GM12874 (cell line): Measurements from ENCODE around the gene PHAX.

Experiments
- TF ChIP-seq, protein P1 (sequence below): IDR thresholded peaks from 2 replicates; pipeline ENCODE4 v1.5.1; 2011; ENCODE audit warnings: low read depth, mild to moderate bottlenecking, control low read depth, low read length, moderate library complexity; ENCODE audit not compliant: insufficient read depth

PHAX gene

GRCh38 chr5:126651013-126651577 is 50.3 kb downstream of the PHAX start:
- TF ChIP-seq, protein P1, sequence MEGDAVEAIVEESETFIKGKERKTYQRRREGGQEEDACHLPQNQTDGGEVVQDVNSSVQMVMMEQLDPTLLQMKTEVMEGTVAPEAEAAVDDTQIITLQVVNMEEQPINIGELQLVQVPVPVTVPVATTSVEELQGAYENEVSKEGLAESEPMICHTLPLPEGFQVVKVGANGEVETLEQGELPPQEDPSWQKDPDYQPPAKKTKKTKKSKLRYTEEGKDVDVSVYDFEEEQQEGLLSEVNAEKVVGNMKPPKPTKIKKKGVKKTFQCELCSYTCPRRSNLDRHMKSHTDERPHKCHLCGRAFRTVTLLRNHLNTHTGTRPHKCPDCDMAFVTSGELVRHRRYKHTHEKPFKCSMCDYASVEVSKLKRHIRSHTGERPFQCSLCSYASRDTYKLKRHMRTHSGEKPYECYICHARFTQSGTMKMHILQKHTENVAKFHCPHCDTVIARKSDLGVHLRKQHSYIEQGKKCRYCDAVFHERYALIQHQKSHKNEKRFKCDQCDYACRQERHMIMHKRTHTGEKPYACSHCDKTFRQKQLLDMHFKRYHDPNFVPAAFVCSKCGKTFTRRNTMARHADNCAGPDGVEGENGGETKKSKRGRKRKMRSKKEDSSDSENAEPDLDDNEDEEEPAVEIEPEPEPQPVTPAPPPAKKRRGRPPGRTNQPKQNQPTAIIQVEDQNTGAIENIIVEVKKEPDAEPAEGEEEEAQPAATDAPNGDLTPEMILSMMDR: no peak

GRCh38 chr5:126656401-126657007 is 55.8 kb downstream of the PHAX start:
- TF ChIP-seq, protein P1: peak; percentile 68

GRCh38 chr5:126658561-126658960 is 57.8 kb downstream of the PHAX start:
- TF ChIP-seq, protein P1: no peak

DNA sequence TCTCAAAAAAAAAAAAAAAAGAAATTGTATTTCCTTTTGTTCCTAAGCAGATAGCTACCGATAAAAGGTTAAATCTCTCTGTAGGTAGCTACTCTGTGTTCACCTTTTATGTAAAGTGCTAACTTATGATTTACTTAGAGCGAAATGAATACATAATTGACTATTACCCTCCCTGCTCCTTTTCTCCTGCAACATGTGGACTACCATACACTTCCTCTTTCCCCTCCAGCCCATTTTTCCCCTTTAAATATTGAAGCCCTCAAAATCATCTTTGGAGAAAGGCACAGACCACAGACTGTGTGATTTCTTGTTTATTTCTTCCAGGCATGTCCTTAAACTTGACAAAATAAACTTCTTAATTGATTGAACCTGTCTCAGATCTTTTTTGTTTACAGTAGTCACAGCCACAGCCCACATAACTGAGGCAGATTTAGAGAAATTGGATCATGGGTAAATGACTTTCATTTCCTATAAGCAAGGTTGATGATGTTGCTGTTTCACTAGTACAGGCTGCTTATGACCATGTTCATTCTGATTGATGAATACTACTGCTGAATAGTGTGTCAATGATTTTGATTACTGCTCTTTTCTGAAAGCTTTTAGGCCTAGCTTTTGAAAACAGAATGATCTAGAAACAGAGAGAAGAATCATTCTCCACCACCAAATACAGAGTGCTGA is 59.2 kb downstream of the PHAX start:
- TF ChIP-seq, protein P1: no peak

- TF ChIP-seq, protein P1: no peak
Measured at GRCh38 chr5:126664586-126664985, 63.8 kb downstream of the PHAX start.

DNA sequence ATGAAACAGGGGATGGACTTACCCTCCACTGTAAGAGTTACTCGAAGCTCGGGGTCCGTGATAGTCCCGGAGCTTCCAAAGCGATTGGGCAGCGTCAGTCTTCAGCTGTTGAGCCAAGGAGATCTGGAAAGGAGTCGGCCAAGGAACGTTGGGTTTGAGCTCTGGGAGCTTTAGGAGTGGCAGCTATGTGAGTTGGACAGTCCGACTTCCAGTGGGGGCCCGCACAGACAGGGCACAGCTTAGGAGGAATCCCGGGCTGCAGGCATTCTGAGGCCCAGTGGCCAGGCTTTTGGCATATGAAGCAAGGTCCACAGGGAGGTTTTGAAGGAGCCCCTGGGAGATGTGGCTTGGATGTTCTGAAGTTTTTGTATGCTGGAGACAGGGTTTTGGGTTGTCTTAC is 72.7 kb downstream of the PHAX start:
- TF ChIP-seq, protein P1: no peak

GRCh38 chr5:126674145-126674544 is 73.4 kb downstream of the PHAX start:
- TF ChIP-seq, protein P1: no peak
